Gastrocnemius medialis (tissue), 4 donors: ENCODE data around the gene KCNE1. TPM values are rescaled to one million over a fixed set of nuclear protein-coding genes. Genes with fewer than 3 reads are reported as not detected.
A peak's percentile ranks its signal among the peaks of the same experiment; 100 is the strongest.
"Not testable (repeated sequence)": the region's sequence is repeated elsewhere in the genome, so short reads cannot be mapped to it uniquely, and the experiment has no call there.

Experiments used
- ATAC-seq, 2 donors: fragments of 150-250 bp; one replicate each; pipeline ENCODE4 v1.9.1; 2016
- DNase-seq, 2 donors: peaks; one replicate each; pipeline ENCODE4 v3.0.0-alpha.2; 2019
- H3K27ac ChIP-seq, 4 donors: fragments of 200-600 bp; sonication (generic); 1 replicate in 1 of 4; 2 replicates in 3 of 4; pipeline ENCODE4 v1.5.1; 2016 to 2018; ENCODE audit warnings: mild to moderate bottlenecking in 2 of 4, moderate library complexity in 1 of 4
- H3K27me3 ChIP-seq, 3 donors: fragments of 200-600 bp; sonication (generic) in 2 of 3; 1 replicate in 1 of 3; 2 replicates in 2 of 3; pipeline versions ENCODE4 v1.5.1 to v1.6.0; 2016 to 2019; ENCODE audit warnings: mild to moderate bottlenecking in 1 of 3, moderate library complexity in 1 of 3
- H3K36me3 ChIP-seq, 2 donors: fragments of 200-600 bp; sonication (generic) in 1 of 2; one replicate each; pipeline ENCODE4 v1.5.1; 2017 to 2018
- H3K4me1 ChIP-seq, 2 donors: fragments of 200-600 bp; sonication (generic) in 1 of 2; one replicate each; pipeline ENCODE4 v1.5.1; 2016 to 2017; ENCODE audit warnings: mild to moderate bottlenecking in 2 of 2
- H3K4me3 ChIP-seq, 4 donors: fragments of 200-600 bp; sonication (generic) in 3 of 4; 1 replicate in 1 of 4; 2 replicates in 3 of 4; pipeline ENCODE4 v1.5.1; 2016 to 2019; ENCODE audit warnings: mild to moderate bottlenecking in 2 of 4
- H3K9me3 ChIP-seq, 3 donors: fragments of 200-600 bp; sonication (generic) in 2 of 3; 1 replicate in 1 of 3; 2 replicates in 2 of 3; pipeline ENCODE4 v1.5.1; 2016 to 2019
- POLR2A ChIP-seq, 2 donors: fragments of 450-650 bp; IDR thresholded peaks; one replicate each; pipeline ENCODE4 v1.6.1; 2017; ENCODE audit warnings: antibody characterized with exemption in 2 of 2, mild to moderate bottlenecking in 2 of 2, moderate library complexity in 2 of 2
- in situ Hi-C, 4 donors: fragments of 200-750 bp; cut with MboI; loops; one replicate each; pipeline versions ENCODE4 v1.15.0 to v1.8.0; 2017; ENCODE audit warnings: low sequenced_read_pairs in 4 of 4
- intact Hi-C: fragments of 100-400 bp; cut with DNase I; formaldehyde crosslinking; loops from one replicate; pipeline ENCODE4 v1.15.1; 2023; ENCODE audit warnings: low total_unique reads
- total RNA-seq, 4 donors: library from RNA; depleted of rRNA; stranded (reverse); fragments of >200 nt; gene quantifications; one replicate each; pipeline versions ENCODE4 v1.1.0 to v1.2.3, GENCODE V29; 2016
- TF ChIP-seq, protein P1 (sequence below), 5 experiments: fragments of 450-650 bp in 3 of 5; fragments of 200-600 bp in 2 of 5; sonication (generic) in 2 of 5; IDR thresholded peaks in 4 of 5; conservative IDR thresholded peaks in 1 of 5; 1 replicate in 4 of 5; 2 replicates in 1 of 5; pipeline ENCODE4 v1.5.1; 2016 to 2019; ENCODE audit warnings: antibody characterized with exemption in 5 of 5, mild to moderate bottlenecking in 3 of 5, moderate library complexity in 3 of 5

Gene KCNE1
- total RNA-seq, 4 donors from 2014 or later: 0.22 to 2.9 TPM; not detected in 2

DNA sequence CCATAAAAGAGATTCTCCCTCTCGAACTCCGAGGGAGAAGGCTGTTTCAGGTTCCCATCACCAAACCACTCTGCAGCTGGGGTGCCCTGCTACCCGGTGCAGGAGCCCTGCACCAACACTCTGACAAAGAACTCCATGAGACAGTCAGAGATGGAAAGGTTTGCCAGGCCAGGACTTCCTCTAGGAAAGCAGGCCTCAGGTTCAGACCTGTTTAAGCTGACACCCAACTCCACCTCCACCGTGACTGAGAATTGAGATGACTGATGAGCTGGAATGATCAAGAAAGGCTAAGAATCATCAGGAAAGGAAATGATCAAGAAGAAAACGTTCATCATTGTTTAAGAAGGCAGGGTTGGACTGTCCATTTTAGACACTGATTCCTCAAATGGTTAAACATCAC, 46.2 kb upstream of the KCNE1 start:
- H3K27ac ChIP-seq: no peak overlapping the region
- in situ Hi-C loops: no loop called here

GRCh38 chr21:34557261-34557660, 45.3 kb upstream of the KCNE1 start:
- intact Hi-C loops (no loop called here), in situ Hi-C loops (no loop called here)
- ATAC-seq (no peak), DNase-seq (no peak)
- no peaks in the 10 kb centered on the region for H3K27me3 ChIP-seq
- H3K27ac ChIP-seq: no peak overlapping the region
- no peak overlapping the region for H3K4me3 ChIP-seq
- TF ChIP-seq POLR2A (IDR thresholded peaks at IDR 0.05): no peak
- TF ChIP-seq, protein P1, sequence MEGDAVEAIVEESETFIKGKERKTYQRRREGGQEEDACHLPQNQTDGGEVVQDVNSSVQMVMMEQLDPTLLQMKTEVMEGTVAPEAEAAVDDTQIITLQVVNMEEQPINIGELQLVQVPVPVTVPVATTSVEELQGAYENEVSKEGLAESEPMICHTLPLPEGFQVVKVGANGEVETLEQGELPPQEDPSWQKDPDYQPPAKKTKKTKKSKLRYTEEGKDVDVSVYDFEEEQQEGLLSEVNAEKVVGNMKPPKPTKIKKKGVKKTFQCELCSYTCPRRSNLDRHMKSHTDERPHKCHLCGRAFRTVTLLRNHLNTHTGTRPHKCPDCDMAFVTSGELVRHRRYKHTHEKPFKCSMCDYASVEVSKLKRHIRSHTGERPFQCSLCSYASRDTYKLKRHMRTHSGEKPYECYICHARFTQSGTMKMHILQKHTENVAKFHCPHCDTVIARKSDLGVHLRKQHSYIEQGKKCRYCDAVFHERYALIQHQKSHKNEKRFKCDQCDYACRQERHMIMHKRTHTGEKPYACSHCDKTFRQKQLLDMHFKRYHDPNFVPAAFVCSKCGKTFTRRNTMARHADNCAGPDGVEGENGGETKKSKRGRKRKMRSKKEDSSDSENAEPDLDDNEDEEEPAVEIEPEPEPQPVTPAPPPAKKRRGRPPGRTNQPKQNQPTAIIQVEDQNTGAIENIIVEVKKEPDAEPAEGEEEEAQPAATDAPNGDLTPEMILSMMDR (IDR thresholded peaks at IDR 0.05 in 4 of 5, conservative IDR thresholded peaks at IDR 0.05 in 1 of 5): no peak
- peaks cover 0 to 4% of the 10 kb centered on the region in 2 donors for H3K4me1 ChIP-seq
- no peaks in the 10 kb centered on the region for H3K9me3 ChIP-seq
- H3K36me3 ChIP-seq: no peaks in the 10 kb centered on the region

More for the DNA sequence above, 46.2 kb upstream of the KCNE1 start:
- no peaks in the 10 kb centered on the region for H3K36me3 ChIP-seq
- intact Hi-C loops: no loop called here
- H3K4me1 ChIP-seq: peaks cover 0 to 4% of the 10 kb centered on the region in 2 donors
- no peak for TF ChIP-seq POLR2A (IDR thresholded peaks at IDR 0.05)
- TF ChIP-seq, protein P1 (IDR thresholded peaks at IDR 0.05 in 4 of 5, conservative IDR thresholded peaks at IDR 0.05 in 1 of 5): no peak
- no peaks in the 10 kb centered on the region for H3K9me3 ChIP-seq
- ATAC-seq (no peak), DNase-seq (no peak)
- no peak overlapping the region for H3K4me3 ChIP-seq
- H3K27me3 ChIP-seq: no peaks in the 10 kb centered on the region

GRCh38 chr21:34554670-34555069, 42.7 kb upstream of the KCNE1 start:
- H3K9me3 ChIP-seq, ATAC-seq, in situ Hi-C loops: not testable (repeated sequence)

DNA sequence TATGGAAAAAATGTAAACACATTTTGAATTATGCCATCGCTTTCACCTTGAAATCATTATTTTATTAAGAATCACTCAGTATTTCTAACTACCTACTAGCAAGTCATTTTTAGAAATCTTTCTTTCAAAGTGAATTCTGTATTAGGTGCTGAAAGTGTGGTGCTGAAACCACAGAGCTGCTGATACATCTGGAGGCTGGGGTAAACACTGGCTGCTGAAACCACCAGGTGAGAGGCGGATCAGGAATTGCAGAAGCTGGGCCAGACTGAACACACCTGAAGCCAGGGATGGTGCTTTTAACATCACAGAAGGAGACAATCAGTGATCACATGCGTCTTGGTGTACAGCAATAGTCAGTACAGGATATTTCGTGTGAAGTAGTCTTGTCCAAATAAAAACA, 42.2 kb upstream of the KCNE1 start:
- DNase-seq: no peak
- H3K9me3 ChIP-seq: no peaks in the 10 kb centered on the region
- no peak overlapping the region for H3K27ac ChIP-seq
- no peaks in the 10 kb centered on the region for H3K4me1 ChIP-seq
- ATAC-seq: no peak
- H3K4me3 ChIP-seq: no peak overlapping the region
- in situ Hi-C loops (no loop called here), intact Hi-C loops (no loop called here)
- TF ChIP-seq, protein P1 (IDR thresholded peaks at IDR 0.05 in 4 of 5, conservative IDR thresholded peaks at IDR 0.05 in 1 of 5): no peak
- TF ChIP-seq POLR2A (IDR thresholded peaks at IDR 0.05): no peak
- no peaks in the 10 kb centered on the region for H3K27me3 ChIP-seq
- no peaks in the 10 kb centered on the region for H3K36me3 ChIP-seq

More at GRCh38 chr21:34554670-34555069, 42.7 kb upstream of the KCNE1 start:
- H3K4me3 ChIP-seq, DNase-seq, H3K27ac ChIP-seq, intact Hi-C loops, H3K4me1 ChIP-seq, H3K27me3 ChIP-seq, H3K36me3 ChIP-seq: not testable (repeated sequence)

DNA sequence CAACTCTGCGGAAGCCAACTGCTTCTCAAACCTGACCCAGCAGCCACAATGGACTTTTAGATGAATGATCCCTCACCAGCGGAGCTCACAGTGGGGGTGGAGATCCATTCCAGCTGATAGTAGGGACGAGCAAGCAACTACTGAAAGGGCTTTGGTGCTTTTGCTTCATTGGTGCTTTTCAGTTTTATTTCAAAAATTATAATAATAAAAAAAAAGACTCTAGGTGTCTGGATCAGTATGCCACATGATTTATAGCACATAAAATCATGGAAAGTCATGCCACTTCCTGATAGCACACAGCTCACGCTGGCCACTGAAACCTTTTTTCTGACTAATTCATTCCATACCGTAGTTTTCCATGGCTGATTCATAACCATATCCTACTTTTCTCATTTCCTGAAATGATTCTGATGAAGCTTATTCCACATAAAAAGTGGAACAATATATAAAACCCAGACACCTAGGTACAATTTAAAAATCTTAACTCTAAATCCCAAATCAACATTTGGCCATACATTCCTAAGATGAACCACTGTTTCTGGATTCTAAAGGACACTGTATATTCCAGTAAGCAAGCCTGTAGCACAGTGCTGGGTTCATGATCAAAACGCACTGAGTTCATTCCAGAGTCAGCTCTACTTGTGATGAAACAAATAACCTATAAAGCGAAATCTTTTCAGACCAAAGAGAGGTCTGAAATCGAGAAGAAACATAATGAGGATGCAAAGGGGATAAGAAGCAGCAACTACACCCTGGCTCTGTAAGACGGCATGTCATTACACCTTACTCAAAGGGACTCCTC, 41.3 kb upstream of the KCNE1 start:
- no peak for ATAC-seq
- peak overlapping the region in 1 of 4 donors; percentile 40 for H3K27ac ChIP-seq

More for the DNA sequence above, 41.3 kb upstream of the KCNE1 start:
- H3K4me3 ChIP-seq: no peak overlapping the region
- H3K36me3 ChIP-seq: no peaks in the 10 kb centered on the region
- H3K27me3 ChIP-seq: no peaks in the 10 kb centered on the region
- H3K4me1 ChIP-seq: no peaks in the 10 kb centered on the region
- no peaks in the 10 kb centered on the region for H3K9me3 ChIP-seq
- intact Hi-C loops (no loop called here), in situ Hi-C loops (no loop called here)
- TF ChIP-seq, protein P1 (IDR thresholded peaks at IDR 0.05 in 4 of 5, conservative IDR thresholded peaks at IDR 0.05 in 1 of 5): no peak
- no peak for TF ChIP-seq POLR2A (IDR thresholded peaks at IDR 0.05)
- no peak for DNase-seq
